HPDE6-E6E7 (cell line): ENCODE data around the gene C7.

ENCODE experiments used
- DNase-seq: peaks from one replicate; pipeline ENCODE4 v3.0.0; 2011; ENCODE audit warnings: missing footprints; ENCODE audit errors: extremely low spot score

Gene C7

DNA sequence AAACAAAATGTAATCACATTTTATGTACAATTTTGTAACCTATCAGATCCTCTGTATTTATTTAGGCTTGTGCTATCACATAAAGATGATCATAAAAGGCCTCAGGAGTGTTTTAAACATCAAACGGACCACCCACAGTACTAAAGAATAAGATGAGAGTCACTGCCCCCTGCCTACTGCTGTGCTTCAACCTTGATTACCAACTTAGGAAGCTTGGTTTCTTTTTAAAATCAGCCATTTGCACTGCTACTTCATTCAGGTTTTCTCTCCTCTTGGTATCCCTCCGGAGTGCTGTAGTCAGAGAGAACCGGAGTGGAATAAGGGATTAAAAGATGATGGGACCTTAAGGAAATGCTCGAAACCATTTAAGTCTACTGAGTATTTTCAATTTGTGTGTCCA, 6.9 kb downstream of the C7 start:
- no peak for DNase-seq

DNA sequence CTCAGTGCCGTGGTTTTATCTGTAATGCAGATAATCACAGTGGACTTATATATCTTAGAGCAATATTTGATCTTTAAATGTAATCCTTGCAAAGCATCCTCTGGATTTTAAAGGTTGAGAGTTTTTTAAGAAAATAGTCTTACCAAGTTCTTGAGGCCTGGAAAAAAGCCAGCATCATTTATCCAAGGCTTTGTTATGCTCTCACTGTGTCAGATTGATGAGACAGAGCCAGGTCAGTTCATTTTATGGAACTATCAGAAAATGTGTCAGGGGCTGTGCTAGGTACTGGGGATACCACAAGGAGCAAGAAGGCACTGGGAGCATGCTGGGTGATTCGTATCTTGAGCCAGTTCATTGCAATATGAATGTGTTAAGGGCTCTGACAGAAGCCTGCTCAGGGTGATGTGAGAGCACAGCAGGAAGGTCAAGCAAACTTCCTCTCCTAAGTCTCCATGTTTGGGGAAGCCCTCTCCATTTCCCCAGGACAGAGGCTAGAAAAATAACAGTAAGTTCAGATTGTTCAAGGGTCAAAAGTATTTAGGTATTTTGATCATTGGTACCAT, 19.7 kb downstream of the C7 start:
- DNase-seq: no peak

DNA sequence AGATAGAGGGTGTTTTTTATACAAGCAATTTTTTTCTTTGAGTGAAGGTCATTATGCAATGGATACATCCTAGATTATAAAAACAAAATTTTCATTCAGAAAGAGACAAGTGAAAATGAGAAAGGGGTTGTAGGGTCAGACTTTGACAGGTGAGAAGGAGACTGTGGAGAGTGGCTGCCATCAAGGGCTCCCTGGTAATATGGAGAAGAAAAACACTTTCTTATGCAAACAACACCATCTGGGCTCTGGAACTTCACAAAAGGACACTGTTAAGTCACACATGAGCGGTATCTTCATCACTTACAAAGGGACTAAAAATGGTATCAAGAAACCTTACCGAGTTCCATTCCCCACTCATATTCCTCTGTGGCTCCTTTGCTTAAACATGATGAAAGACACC, 23.5 kb downstream of the C7 start:
- DNase-seq: no peak

DNA sequence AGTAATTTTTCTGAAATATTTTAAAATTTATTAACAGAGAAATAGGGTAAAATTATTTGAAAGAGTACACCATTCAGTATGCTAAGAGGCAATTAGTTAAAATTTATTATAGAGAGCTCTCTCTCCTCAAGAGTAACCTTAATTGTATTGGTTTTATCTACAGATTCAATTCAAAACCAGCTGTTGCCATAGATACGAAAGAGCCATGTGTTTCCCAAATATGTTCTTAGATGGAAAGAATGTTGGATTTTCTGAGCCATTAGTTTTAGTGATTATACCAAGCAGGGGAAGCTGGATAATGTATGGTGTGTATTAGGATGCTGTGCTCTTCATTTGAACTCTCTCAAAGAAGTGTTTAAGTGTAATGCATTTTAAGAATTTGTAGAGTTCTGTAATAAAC, 27.8 kb downstream of the C7 start:
- DNase-seq: no peak

- no peak for DNase-seq
Observed at GRCh38 chr5:40939753-40940152, 30.5 kb downstream of the C7 start.

DNA sequence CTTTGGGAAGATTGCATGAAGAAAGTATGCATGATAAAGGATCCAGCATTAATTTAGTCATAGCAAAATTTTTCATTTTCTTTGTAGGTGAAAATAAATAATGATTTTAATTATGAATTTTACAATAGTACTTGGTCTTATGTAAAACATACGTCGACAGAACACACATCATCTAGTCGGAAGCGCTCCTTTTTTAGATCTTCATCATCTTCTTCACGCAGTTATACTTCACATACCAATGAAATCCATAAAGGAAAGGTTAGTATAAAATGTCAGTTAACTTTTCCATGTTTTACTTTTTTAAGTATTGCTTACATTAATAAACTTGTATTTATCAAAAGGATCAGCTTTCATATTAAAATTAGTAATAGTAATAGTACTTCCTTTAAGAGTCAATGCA, 35.8 kb downstream of the C7 start:
- no peak for DNase-seq

DNA sequence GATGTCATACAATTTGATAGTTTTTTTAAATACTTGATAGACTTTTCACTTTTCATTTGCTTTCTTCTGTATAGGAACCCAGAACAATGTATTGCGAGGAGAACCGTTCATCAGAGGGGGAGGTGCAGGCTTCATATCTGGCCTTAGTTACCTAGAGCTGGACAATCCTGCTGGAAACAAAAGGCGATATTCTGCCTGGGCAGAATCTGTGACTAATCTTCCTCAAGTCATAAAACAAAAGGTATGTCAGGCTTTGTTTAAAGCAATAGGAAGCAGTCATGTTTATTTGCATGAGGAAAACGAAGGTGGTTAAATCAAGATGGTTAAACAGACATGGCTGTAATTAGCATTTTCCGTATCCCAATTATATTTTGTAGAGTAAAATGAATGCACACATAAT, 46.0 kb downstream of the C7 start:
- DNase-seq: no peak

GRCh38 chr5:40957048-40957447, 47.8 kb downstream of the C7 start:
- no peak for DNase-seq

- DNase-seq: no peak
Observed at GRCh38 chr5:40958811-40959210, 49.5 kb downstream of the C7 start.

DNA sequence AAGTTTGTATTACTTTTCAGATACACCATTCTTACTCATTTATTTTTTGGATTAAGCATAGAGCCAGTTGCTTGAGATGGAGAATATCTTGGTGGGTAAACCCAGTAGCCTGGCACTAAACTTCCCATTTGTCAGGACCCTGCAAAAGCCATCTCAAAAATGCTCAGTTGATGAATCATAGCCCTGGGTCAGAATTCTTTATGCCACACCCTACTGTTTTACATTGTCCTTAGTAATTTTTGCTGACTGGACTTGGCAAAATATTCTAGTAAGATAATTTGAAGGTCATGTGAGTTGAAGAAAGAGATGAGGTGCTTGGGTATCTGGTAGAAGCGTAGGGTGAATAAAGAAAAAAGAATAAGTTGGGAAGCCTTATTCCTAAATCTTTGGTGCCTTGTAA, 50.7 kb downstream of the C7 start:
- no peak for DNase-seq

GRCh38 chr5:40962207-40962955, 53.1 kb downstream of the C7 start:
- no peak for DNase-seq

DNA sequence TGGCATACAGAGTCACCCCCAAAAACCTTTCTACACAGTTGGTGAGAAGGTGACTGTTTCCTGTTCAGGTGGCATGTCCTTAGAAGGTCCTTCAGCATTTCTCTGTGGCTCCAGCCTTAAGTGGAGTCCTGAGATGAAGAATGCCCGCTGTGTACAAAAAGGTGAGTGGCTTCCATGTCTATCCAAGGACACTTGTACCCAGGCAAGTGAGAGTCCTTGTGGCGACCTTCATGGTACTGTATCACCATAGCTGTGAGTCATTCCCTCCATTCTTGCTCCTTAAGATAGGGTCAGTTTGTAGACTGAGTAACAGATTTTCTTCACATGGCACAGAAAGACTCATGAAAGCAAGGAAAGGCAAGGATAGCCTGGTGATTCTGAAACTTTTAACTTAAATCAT, 63.1 kb downstream of the C7 start:
- no peak for DNase-seq

DNA sequence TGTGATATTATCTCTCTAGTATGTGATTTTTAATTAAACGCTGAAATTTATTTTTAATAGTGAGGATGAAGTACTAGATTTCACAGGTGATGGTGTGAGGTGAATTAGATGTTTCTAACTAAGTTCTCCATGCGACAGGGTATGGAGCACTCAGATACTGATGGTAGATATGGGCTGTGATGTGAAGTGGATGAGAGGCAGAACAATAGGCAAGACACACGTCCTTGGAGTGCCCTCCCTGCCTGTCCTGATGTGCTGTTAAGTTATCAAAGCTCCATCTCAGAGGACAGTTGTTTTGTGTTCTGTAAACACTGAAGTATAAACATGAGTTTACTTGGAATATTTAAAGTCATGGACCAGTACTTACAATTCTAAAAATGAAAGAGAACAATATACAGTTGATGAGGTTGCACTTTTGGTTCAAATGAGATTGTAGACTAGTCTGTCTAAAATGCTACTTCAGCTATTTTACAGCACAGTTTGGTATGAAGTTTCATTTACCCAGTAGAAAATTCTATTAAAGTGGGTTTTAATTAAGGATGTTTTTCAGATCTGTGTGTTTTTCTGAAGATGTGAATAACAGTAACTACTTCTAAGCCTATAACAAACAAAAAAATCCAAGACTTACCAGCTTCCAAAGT, 64.2 kb downstream of the C7 start:
- DNase-seq: no peak

GRCh38 chr5:40976041-40976440, 66.7 kb downstream of the C7 start:
- no peak for DNase-seq

DNA sequence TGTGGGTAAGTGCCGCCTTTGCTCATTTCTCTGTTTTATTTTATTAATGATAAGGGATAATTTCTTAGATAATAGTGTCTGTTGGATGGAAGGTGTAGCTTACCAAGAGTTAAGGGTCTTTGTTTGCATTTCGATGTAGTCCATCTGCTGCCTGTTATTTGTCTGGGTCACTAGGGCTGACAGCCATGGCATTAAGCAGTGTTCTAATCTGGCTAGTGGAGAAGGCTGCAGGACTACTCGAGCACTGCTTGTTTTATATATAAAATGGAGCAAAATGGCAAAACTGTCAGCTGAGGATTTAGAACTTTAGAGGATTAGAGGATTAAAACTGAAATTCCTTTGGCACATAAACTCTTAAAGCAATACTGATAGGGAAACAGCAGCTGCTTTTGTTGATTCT, 67.5 kb downstream of the C7 start:
- no peak for DNase-seq

DNA sequence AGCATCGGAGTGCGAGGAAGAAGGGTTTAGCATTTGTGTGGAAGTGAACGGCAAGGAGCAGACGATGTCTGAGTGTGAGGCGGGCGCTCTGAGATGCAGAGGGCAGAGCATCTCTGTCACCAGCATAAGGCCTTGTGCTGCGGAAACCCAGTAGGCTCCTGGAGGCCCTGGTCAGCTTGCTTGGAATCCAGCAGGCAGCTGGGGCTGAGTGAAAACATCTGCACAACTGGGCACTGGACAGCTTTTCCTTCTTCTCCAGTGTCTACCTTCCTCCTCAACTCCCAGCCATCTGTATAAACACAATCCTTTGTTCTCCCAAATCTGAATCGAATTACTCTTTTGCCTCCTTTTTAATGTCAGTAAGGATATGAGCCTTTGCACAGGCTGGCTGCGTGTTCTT, 72.1 kb downstream of the C7 start:
- no peak for DNase-seq

DNA sequence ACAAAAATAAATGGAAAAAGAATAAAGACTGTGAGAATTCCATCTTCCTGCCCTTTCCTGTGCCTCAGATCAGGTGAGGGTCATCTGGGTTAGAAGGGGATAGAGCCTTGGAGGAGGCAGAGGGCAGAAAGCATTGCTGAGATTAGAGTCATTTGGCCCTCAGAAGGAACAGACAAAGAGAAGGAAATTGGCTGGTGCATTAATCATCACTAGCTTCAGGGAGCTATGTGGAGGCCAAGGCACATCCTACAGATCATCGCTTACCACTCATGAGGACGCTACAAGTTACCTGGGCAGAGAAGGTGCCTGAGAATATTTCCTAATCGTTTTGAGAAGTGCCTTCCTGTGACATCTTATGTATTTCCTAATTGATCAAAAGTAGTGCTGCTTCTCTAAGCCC, 74.5 kb downstream of the C7 start:
- DNase-seq: peak; percentile 67

DNA sequence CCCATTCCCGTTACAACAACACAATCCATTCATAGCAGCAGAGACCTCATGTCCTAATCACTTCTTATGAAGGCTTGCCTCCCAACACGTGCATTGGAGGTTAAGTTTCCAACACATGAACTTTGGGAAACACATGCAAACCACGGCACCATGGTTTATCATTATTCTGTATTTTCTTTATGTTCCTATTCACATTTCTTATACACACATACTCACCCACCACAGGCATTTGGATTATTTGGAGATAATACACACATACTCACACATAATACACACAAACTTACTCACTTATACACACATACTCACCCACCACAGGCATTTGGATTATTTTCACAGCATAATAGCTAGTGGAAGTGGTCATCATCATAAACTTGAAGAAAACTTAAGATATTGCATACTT, 75.6 kb downstream of the C7 start:
- no peak for DNase-seq

GRCh38 chr5:40985501-40985900, 76.2 kb downstream of the C7 start:
- DNase-seq: no peak

- no peak for DNase-seq
Observed at GRCh38 chr5:40986666-40987065, 77.4 kb downstream of the C7 start.

GRCh38 chr5:40987349-40987748, 78.1 kb downstream of the C7 start:
- no peak for DNase-seq

- DNase-seq: no peak
Observed at GRCh38 chr5:40988746-40989510, 79.6 kb downstream of the C7 start.
